Glutamatergic neuron (in vitro differentiated cells): ENCODE results near the gene KRTAP10-8. TPM values are rescaled to one million over a fixed set of nuclear protein-coding genes. Genes with fewer than 3 reads are reported as not detected.
A peak's percentile ranks its signal among the peaks of the same experiment; 100 is the strongest.
"Not testable (repeated sequence)": the region's sequence is repeated elsewhere in the genome, so short reads cannot be mapped to it uniquely, and the experiment has no call there.

Source experiments
- DNase-seq: peaks from one replicate; pipeline ENCODE4 v3.0.0; 2022
- H3K27ac Mint-ChIP-seq: one replicate; pipeline ENCODE4 v1.8.0; 2020; ENCODE audit warnings: mild to moderate bottlenecking, mixed read lengths, inconsistent platforms; ENCODE audit not compliant: unreplicated experiment
- H3K27me3 Mint-ChIP-seq: one replicate; pipeline ENCODE4 v1.8.0; 2020; ENCODE audit warnings: mild to moderate bottlenecking, moderate library complexity, mixed read lengths, inconsistent platforms; ENCODE audit not compliant: unreplicated experiment
- H3K36me3 Mint-ChIP-seq: one replicate; pipeline ENCODE4 v1.8.0; 2020; ENCODE audit warnings: mild to moderate bottlenecking, mixed read lengths, inconsistent platforms; ENCODE audit not compliant: unreplicated experiment
- H3K4me1 Mint-ChIP-seq: one replicate; pipeline ENCODE4 v1.8.0; 2020; ENCODE audit warnings: mild to moderate bottlenecking, low read depth, mixed read lengths, inconsistent platforms; ENCODE audit not compliant: unreplicated experiment
- H3K4me3 Mint-ChIP-seq: one replicate; pipeline ENCODE4 v1.8.0; 2020; ENCODE audit warnings: mild to moderate bottlenecking, mixed read lengths, inconsistent platforms; ENCODE audit not compliant: unreplicated experiment
- H3K9me3 Mint-ChIP-seq: one replicate; pipeline ENCODE4 v1.8.0; 2020; ENCODE audit warnings: mild to moderate bottlenecking, moderate library complexity, mixed read lengths, inconsistent platforms; ENCODE audit not compliant: unreplicated experiment
- total RNA-seq: library from RNA; stranded (reverse); fragmentation: NEBNext Ultra II Directional; extraction: Animal tissue kit (Norgen Biotek cat#: 25700); gene quantifications from one replicate; pipeline ENCODE4 v1.2.1, GENCODE V29; 2021; ENCODE audit not compliant: unreplicated experiment
- TF ChIP-seq, protein P1 (sequence below): fragments of 200-600 bp; sonication (generic); IDR thresholded peaks from one replicate; pipeline ENCODE4 v1.5.0; 2021; ENCODE audit not compliant: partially characterized antibody, unreplicated experiment

Gene KRTAP10-8
- total RNA-seq, 1 donor from 2014 or later = not detected

DNA sequence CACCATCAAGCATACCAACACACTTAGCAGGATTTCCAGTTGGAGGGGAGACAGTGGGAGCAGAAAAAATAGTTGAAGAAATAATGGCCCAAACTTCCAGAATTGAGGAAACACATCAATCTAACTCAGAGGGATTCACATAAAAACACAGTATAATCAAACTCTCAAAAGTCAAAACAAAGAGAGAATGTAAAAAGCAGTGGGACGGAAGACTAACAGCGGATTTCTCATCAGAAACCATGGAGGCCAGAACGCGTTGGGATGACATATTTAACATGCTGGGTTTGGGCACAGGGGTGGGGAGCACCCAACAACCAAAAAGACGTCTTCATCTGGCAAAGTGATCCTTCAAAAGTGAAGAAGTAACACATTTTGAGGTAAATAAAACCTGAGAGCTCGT, 8.0 kb downstream of the KRTAP10-8 start:
- DNase-seq = no peak
- Mint-ChIP-seq H3K4me3 (no peak overlapping the region), H3K36me3 (peaks cover 42% of the 10 kb centered on the region), H3K9me3 (peaks cover 15% of the 10 kb centered on the region), H3K4me1 (peaks cover 10% of the 10 kb centered on the region), H3K27me3 (peaks cover 6% of the 10 kb centered on the region), H3K27ac (no peak overlapping the region)
- TF ChIP-seq, protein P1, sequence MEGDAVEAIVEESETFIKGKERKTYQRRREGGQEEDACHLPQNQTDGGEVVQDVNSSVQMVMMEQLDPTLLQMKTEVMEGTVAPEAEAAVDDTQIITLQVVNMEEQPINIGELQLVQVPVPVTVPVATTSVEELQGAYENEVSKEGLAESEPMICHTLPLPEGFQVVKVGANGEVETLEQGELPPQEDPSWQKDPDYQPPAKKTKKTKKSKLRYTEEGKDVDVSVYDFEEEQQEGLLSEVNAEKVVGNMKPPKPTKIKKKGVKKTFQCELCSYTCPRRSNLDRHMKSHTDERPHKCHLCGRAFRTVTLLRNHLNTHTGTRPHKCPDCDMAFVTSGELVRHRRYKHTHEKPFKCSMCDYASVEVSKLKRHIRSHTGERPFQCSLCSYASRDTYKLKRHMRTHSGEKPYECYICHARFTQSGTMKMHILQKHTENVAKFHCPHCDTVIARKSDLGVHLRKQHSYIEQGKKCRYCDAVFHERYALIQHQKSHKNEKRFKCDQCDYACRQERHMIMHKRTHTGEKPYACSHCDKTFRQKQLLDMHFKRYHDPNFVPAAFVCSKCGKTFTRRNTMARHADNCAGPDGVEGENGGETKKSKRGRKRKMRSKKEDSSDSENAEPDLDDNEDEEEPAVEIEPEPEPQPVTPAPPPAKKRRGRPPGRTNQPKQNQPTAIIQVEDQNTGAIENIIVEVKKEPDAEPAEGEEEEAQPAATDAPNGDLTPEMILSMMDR = no peak

DNA sequence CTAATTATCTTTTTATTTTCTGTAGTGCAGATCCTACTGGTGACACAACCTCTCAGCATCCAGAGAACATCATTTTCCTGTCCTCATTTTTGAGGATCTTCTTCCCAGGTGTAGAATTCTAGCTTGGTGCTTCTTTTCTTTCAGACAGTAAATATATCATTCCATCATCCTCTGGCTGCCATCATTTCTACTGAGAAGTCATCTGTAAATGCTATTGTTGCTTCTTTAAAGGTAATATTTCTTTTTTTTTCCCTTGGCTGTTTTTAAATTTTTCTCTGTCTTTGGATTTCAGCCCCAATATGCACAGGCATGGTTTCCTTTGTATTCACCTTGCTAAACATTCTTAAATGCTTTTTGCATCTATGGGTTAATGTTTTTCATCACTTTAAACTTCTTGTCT, 11.7 kb downstream of the KRTAP10-8 start:
- Mint-ChIP-seq H3K4me1 (no peaks in the 10 kb centered on the region), H3K9me3 (peaks cover 9% of the 10 kb centered on the region), H3K27me3 (no peaks in the 10 kb centered on the region), H3K4me3 (no peak overlapping the region), H3K36me3 (peaks cover 46% of the 10 kb centered on the region), H3K27ac (no peak overlapping the region)
- TF ChIP-seq, protein P1 = no peak
- no peak for DNase-seq

DNA sequence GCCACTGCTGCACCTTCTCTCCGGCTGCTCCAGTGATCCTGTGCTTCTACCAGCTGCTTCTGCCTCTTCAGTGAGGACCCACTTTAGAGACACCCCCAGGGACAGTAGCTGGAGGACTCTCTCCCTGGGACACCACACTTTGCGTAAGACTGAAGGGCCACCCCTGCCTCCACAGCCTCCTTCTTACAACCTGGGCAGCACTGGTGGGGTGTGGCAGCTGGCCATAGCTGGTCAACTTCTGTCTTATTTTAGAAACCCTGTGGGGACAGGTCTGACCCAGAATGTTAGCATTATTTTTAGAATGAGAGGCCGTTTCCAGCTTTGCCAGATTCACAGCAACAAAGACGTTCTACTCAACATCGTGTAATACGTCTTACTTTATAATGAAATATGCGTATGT, 13.9 kb downstream of the KRTAP10-8 start:
- H3K4me3 Mint-ChIP-seq = no peak overlapping the region
- TF ChIP-seq, protein P1 = no peak
- peaks cover 12% of the 10 kb centered on the region for H3K9me3 Mint-ChIP-seq
- no peak for DNase-seq
- no peak overlapping the region for H3K27ac Mint-ChIP-seq
- peaks cover 2% of the 10 kb centered on the region for H3K4me1 Mint-ChIP-seq
- H3K36me3 Mint-ChIP-seq = peaks cover 42% of the 10 kb centered on the region
- peaks cover 3% of the 10 kb centered on the region for H3K27me3 Mint-ChIP-seq

DNA sequence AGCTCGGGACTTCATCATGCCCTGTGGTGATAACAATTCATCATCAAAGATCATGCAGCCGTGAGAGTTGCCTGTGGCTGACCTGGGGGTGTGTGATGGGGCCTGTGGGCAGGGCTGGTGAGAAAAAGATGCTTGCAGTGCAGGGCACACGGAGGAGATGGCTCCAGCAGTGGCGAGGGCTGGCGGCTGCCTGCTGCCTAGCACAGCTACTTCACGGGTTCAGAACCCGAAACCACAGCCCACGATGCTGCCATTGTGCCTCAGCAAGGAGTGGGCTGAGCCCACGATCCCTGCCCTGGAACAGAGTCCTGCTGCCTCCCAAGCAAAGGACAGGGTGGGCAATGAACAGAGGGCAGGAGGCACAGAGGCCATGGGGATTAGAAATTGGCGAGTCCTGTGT, 14.4 kb downstream of the KRTAP10-8 start:
- Mint-ChIP-seq H3K4me1 (peaks cover 2% of the 10 kb centered on the region), H3K27ac (no peak overlapping the region), H3K4me3 (no peak overlapping the region), H3K27me3 (peaks cover 3% of the 10 kb centered on the region), H3K9me3 (peaks cover 14% of the 10 kb centered on the region), H3K36me3 (peaks cover 46% of the 10 kb centered on the region)
- TF ChIP-seq, protein P1 = no peak
- no peak for DNase-seq

DNA sequence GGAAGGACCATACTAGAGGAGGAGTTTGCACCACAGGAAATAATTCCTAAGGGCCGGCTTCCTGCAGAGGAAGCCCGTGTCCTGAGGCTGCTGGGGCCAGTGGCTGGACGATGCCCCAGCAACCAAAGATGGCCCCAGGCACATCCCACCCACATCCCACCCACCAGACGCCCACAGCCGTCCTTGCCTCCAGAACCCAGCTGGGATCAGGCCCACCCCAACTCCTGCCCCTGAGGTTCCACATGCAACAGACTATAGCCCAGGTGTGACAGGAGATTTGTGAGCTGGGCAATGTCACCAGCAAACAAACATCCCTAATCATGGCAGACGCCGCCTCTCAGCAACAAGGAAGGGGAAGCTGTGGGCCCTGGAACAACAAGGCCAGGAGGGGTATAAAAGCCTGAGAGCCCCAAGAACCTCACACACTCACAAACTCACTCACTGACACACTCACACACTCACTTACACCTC, 14.8 kb downstream of the KRTAP10-8 start, which contains the start of gene KRTAP10-9:
KRTAP10-9 (plus strand) TSS at position 421 of the 471 bp plus-strand sequence. CDS start 79 bp downstream, outside the sequence.
- Mint-ChIP-seq H3K27me3 (peaks cover 3% of the 10 kb centered on the region), H3K4me1 (peaks cover 2% of the 10 kb centered on the region), H3K27ac (peak within 1 kb of the TSS; percentile 22), H3K9me3 (peaks cover 15% of the 10 kb centered on the region), H3K36me3 (peaks cover 50% of the 10 kb centered on the region), H3K4me3 (no peak within 1 kb of the TSS)
- no peak for DNase-seq
- TF ChIP-seq, protein P1 = no peak

DNA sequence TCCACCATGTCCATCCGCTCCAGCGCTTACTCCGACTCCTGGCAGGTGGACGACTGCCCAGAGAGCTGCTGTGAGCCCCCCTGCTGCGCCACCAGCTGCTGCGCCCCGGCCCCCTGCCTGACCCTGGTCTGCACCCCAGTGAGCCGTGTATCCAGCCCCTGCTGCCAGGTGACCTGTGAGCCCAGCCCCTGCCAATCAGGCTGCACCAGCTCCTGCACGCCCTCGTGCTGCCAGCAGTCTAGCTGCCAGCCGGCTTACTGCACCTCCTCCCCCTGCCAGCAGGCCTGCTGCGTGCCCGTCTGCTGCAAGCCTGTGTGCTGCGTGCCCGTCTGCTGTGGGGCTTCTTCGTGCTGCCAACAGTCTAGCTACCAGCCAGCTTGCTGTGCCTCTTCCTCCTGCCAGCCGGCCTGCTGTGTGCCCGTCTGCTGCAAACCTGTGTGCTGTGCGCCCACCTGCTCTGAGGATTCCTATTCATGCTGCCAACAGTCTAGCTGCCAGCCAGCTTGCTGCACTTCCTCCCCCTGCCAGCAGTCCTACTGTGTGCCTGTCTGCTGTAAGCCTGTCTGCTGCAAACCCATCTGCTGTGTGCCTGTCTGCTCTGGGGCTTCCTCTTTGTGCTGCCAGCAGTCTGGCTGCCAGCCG, 15.4 kb downstream of the KRTAP10-8 start:
- H3K4me1 Mint-ChIP-seq, H3K4me3 Mint-ChIP-seq, DNase-seq, H3K27me3 Mint-ChIP-seq: not testable (repeated sequence)
- peaks cover 54% of the 10 kb centered on the region for H3K36me3 Mint-ChIP-seq
- peaks cover 16% of the 10 kb centered on the region for H3K9me3 Mint-ChIP-seq
- H3K27ac Mint-ChIP-seq = peak overlapping the region; percentile 22

DNA sequence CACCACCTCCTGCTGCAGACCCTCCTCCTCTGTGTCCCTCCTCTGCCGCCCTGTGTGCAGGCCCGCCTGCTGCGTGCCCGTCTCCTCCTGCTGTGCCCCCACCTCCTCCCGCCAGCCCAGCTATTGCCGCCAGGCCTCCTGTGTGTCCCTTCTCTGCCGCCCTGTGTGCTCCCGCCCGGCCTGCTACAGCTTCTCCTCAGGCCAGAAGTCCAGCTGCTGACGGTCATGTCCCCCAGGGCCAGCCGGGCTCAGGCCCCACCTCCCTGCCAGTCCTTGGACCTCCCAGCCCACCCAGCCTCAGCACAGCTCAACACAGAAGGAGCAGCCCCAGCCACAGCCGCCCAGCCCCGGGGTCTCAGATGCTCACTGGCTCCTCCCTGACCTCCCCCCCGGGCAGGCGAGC, 16.0 kb downstream of the KRTAP10-8 start:
- not testable (repeated sequence) for H3K27me3 Mint-ChIP-seq, DNase-seq, H3K4me3 Mint-ChIP-seq, H3K4me1 Mint-ChIP-seq
- H3K9me3 Mint-ChIP-seq = peaks cover 16% of the 10 kb centered on the region
- peaks cover 50% of the 10 kb centered on the region for H3K36me3 Mint-ChIP-seq
- peak overlapping the region; percentile 22 for H3K27ac Mint-ChIP-seq
